GM12878 (cell line): ENCODE results near the gene DIS3L2. TPM values are rescaled to one million over a fixed set of nuclear protein-coding genes. Genes with fewer than 3 reads are reported as not detected.

Experiments
- ATAC-seq: fragments of 200-7000 bp; cut with Tn5 transposase; 3 replicates; pipeline ENCODE4 v1.9.1; 2020; ENCODE audit warnings: mild to moderate bottlenecking, moderate library complexity
- BruUV-seq: library from RNA; stranded (reverse); fragments of 400-500 nt; replicated peaks from 2 replicates; lab custom pipeline; 2021; lab: Mats Ljungman, UMichigan
- CTCF ChIA-PET: fragments of 300-600 bp; sonication (Branson Sonifier 250); formaldehyde crosslinking; extraction: SDS; loops from one replicate; lab custom pipeline; 2021; ENCODE audit warnings: inconsistent platforms; lab: Yijun Ruan, JAX
- POLR2A ChIA-PET: fragments of 350-600 bp; formaldehyde crosslinking; extraction: SDS; loops from one replicate; lab custom pipeline; 2021; ENCODE audit warnings: inconsistent platforms; lab: Charles Lee
- RAD21 ChIA-PET: fragments of 300-600 bp; sonication (Branson Sonifier 250); formaldehyde crosslinking; loops from one replicate; lab custom pipeline; 2023; ENCODE audit warnings: antibody characterized with exemption; ENCODE audit not compliant: unreplicated experiment; lab: Charles Lee
- SMC1A ChIA-PET: fragments of 300-600 bp; sonication (Branson Sonifier 250); formaldehyde crosslinking; loops from one replicate; lab custom pipeline; 2023; ENCODE audit not compliant: unreplicated experiment, uncharacterized antibody; lab: Charles Lee
- DNase-seq: peaks from one replicate; pipeline ENCODE4 v3.0.0-alpha.2; 2011; ENCODE audit warnings: low read depth, low spot score
- FAIRE-seq: peaks from 3 replicates; lab custom pipeline; 2011; peaks lifted over from hg19 to GRCh38; lab: Jason Lieb, UNC
- H2AFZ ChIP-seq: 2 replicates; pipeline ENCODE4 v1.6.0; 2011; ENCODE audit warnings: low read depth, low read length, control low read depth; ENCODE audit not compliant: control insufficient read depth
- H3K27ac ChIP-seq: 2 replicates; pipeline ENCODE4 v1.5.1; 2011; ENCODE audit warnings: control low read depth; ENCODE audit not compliant: control insufficient read depth, insufficient read depth
- H3K27me3 ChIP-seq, 2 experiments: replicated peaks in 1 of 2; 2 replicates each; pipeline versions ENCODE4 v1.6.0 to v1.6.1; 2011; ENCODE audit warnings: low read length in 1 of 2; ENCODE audit not compliant: control insufficient read depth in 2 of 2, insufficient read depth in 2 of 2
- H3K36me3 ChIP-seq, 2 experiments: 2 replicates each; pipeline ENCODE4 v1.5.1; 2011; ENCODE audit warnings: low read length in 1 of 2; ENCODE audit not compliant: control insufficient read depth in 2 of 2, insufficient read depth in 2 of 2
- H3K4me1 ChIP-seq: 2 replicates; pipeline ENCODE4 v1.6.1; 2011; ENCODE audit warnings: mild to moderate bottlenecking, low read length, moderate library complexity, mixed read lengths; ENCODE audit not compliant: control insufficient read depth, insufficient read depth
- H3K4me2 ChIP-seq: 2 replicates; pipeline ENCODE4 v1.6.0; 2011; ENCODE audit warnings: control low read depth; ENCODE audit not compliant: control insufficient read depth, insufficient read depth
- H3K4me3 ChIP-seq: fragments of 200-600 bp; sonication (generic); 2 replicates; pipeline ENCODE4 v1.5.1; 2016
- H3K79me2 ChIP-seq: 2 replicates; pipeline ENCODE4 v1.6.0; 2011; ENCODE audit warnings: low read length; ENCODE audit not compliant: control insufficient read depth, insufficient read depth
- H3K9ac ChIP-seq: 2 replicates; pipeline ENCODE4 v1.8.0; 2011; ENCODE audit warnings: low read length, control low read depth, mixed read lengths; ENCODE audit not compliant: control insufficient read depth, insufficient read depth
- H3K9me3 ChIP-seq: replicated peaks from 3 replicates; pipeline ENCODE4 v1.5.1; 2011; ENCODE audit warnings: mild to moderate bottlenecking, low read length; ENCODE audit not compliant: control insufficient read depth, insufficient read depth
- H4K20me1 ChIP-seq: 2 replicates; pipeline ENCODE4 v1.6.0; 2011; ENCODE audit not compliant: control insufficient read depth, insufficient read depth
- BHLHE40 ChIP-seq, 2 experiments: fragments of 450-650 bp in 1 of 2; IDR thresholded peaks; 2 replicates each; pipeline ENCODE4 v1.6.1; 2011 to 2017; ENCODE audit warnings: low read depth in 2 of 2, borderline replicate concordance in 1 of 2, improper control_type of control experiment in 1 of 2, low read length in 1 of 2, mild to moderate bottlenecking in 1 of 2
- FOXM1 ChIP-seq: IDR thresholded peaks from 2 replicates; pipeline ENCODE4 v1.6.1; 2012; ENCODE audit warnings: low read depth, mild to moderate bottlenecking, inconsistent platforms, low read length, moderate library complexity
- JUND ChIP-seq: IDR thresholded peaks from 2 replicates; pipeline ENCODE4 v1.6.1; 2012; ENCODE audit warnings: low read depth, mild to moderate bottlenecking, low read length, improper control_type of control experiment, moderate library complexity
- RAD21 ChIP-seq: IDR thresholded peaks from 2 replicates; pipeline ENCODE4 v1.6.1; 2011; ENCODE audit warnings: mild to moderate bottlenecking, low read depth, low read length, moderate library complexity; ENCODE audit not compliant: insufficient read depth
- RB1 ChIP-seq: fragments of 450-650 bp; formaldehyde crosslinking; IDR thresholded peaks from 2 replicates; pipeline ENCODE4 v1.6.1; 2017; ENCODE audit warnings: mild to moderate bottlenecking, borderline replicate concordance
- SREBF1 ChIP-seq: IDR thresholded peaks from 2 replicates; pipeline ENCODE4 v1.6.1; 2012; ENCODE audit warnings: mild to moderate bottlenecking, low read length
- SREBF2 ChIP-seq: IDR thresholded peaks from 2 replicates; pipeline ENCODE4 v1.6.1; 2012; ENCODE audit warnings: mild to moderate bottlenecking, low read length
- SUPT20H ChIP-seq: IDR thresholded peaks from 2 replicates; pipeline ENCODE4 v1.6.1; 2011; ENCODE audit warnings: low read depth, mild to moderate bottlenecking, low read length, moderate library complexity, borderline replicate concordance; ENCODE audit not compliant: control insufficient read depth
- in situ Hi-C: fragments of 300-500 bp; cut with MboI; formaldehyde crosslinking; loops from 9 replicates; pipeline ENCODE4 v1.14.3; 2018; ENCODE audit warnings: mixed read lengths
- intact Hi-C: fragments of 100-400 bp; cut with micrococcal nuclease; formaldehyde crosslinking; loops from one replicate; pipeline ENCODE4 v1.14.2; 2022; ENCODE audit not compliant: unreplicated experiment
- polyA plus RNA-seq, 11 experiments: library from polyadenylated mRNA; depleted of rRNA in 4 of 11; unstranded in 6 of 11; stranded (reverse) in 5 of 11; fragments of >200 nt; fragmentation: Nextera tagmentation in 4 of 11; fragmentation: Illumina TruSeq in 1 of 11; extraction: Ambion mirVana in 4 of 11; extraction: Trizol in 1 of 11; gene quantifications; 1 replicate in 1 of 11; 2 replicates in 10 of 11; pipeline versions ENCODE4 v1.2.1 to v1.2.3, GENCODE V29; 2011 to 2016; ENCODE audit warnings: inconsistent platforms in 2 of 11, missing spikeins in 2 of 11, low read depth in 1 of 11
- total RNA-seq, 4 experiments: library from RNA; depleted of rRNA in 3 of 4; stranded (reverse); fragments of >200 nt in 3 of 4; fragmentation: Illumina TruSeq in 1 of 4; extraction: Trizol in 1 of 4; gene quantifications; 2 replicates each; pipeline versions ENCODE4 v1.2.1 to v1.2.3, GENCODE V29; 2013 to 2021
- TF ChIP-seq, protein P1 (sequence below): fragments of 450-650 bp; IDR thresholded peaks from 2 replicates; pipeline ENCODE4 v1.6.1; 2017; ENCODE audit warnings: mild to moderate bottlenecking, low read depth, inconsistent platforms; ENCODE audit not compliant: poor library complexity, severe bottlenecking

The DIS3L2 gene
- total and polyA plus RNA-seq, 10 of the 15 experiments (the other 5 are each of a cell fraction or from before 2014, with no cell fraction given), result 3.5 to 27.1 (median 16.0) TPM

DNA sequence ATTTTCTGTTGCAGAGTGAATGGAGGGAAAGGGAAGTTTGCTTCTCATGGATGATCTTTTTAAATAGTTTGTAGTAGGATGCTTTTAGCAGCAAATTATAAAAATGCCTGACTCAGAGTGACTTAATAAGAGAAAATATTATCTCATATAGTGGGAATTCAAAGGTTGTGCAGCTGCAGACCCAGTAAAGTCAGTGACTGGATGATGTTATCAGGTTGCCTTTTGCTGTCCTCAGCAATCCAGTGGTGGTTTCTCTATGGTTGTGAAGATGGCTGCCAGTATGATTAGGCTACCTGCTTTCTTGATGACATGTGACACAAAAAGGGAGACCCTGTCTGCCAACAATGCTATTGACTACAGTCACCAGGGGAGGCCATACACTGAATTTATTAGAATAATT lies 184.8 kb downstream of the DIS3L2 start:
- Histone ChIP-seq H4K20me1 (no peaks in the 10 kb centered on the region), H3K9me3 (no peaks in the 10 kb centered on the region), H3K4me3 (no peak overlapping the region), H3K9ac (no peak overlapping the region), H3K27ac (no peak overlapping the region), H3K4me2 (no peak overlapping the region), H2AFZ (no peak overlapping the region), H3K4me1 (no peaks in the 10 kb centered on the region), H3K79me2 (no peaks in the 10 kb centered on the region), H3K27me3 (no peaks in the 10 kb centered on the region), H3K36me3 (no peaks in the 10 kb centered on the region)
- intact Hi-C loops (loop anchor here (10.0 kb wide), 1 partner anchor 179 kb away; no protein-coding TSS in a partner anchor), in situ Hi-C loops (no loop called here)
- RAD21 ChIA-PET, result no interaction called here
- CTCF ChIA-PET, result interaction anchor here (1.1 to 1.5 kb wide), 2 partner anchors 9 to 240 kb away, joined by 3 to 4 read pairs; no protein-coding TSS in a partner anchor
- TF ChIP-seq RB1 (no peak), JUND (no peak), SREBF1 (no peak), SUPT20H (no peak), FOXM1 (no peak), SREBF2 (no peak), BHLHE40 (IDR thresholded peaks at IDR 0.05; ENCODE audit: borderline replicate concordance in 1 of 2, low read depth in 2 of 2, low read length in 1 of 2) (no peak), RAD21 (no peak)
- TF ChIP-seq, protein P1, sequence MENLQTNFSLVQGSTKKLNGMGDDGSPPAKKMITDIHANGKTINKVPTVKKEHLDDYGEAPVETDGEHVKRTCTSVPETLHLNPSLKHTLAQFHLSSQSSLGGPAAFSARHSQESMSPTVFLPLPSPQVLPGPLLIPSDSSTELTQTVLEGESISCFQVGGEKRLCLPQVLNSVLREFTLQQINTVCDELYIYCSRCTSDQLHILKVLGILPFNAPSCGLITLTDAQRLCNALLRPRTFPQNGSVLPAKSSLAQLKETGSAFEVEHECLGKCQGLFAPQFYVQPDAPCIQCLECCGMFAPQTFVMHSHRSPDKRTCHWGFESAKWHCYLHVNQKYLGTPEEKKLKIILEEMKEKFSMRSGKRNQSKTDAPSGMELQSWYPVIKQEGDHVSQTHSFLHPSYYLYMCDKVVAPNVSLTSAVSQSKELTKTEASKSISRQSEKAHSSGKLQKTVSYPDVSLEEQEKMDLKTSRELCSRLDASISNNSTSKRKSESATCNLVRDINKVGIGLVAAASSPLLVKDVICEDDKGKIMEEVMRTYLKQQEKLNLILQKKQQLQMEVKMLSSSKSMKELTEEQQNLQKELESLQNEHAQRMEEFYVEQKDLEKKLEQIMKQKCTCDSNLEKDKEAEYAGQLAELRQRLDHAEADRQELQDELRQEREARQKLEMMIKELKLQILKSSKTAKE, result no peak
- POLR2A ChIA-PET, result interaction anchor here (0.5 kb wide), 1 partner anchor 14 kb away, joined by 8 read pairs; no protein-coding TSS in a partner anchor
- BruUV-seq, result no TSS peak
- no peak for FAIRE-seq
- DNase-seq, result no peak
- SMC1A ChIA-PET, result interaction anchor here (1.6 kb wide), 1 partner anchor 25 kb away, joined by 3 read pairs; no protein-coding TSS in a partner anchor
- ATAC-seq, result no peak
